HG03457 (cell line): ENCODE data around the gene VCP.

ENCODE experiments used
- ATAC-seq: cut with Tn5 transposase; IDR thresholded peaks from one replicate; pipeline ENCODE4 v1.9.1; 2021; ENCODE audit warnings: moderate number of reproducible peaks; ENCODE audit not compliant: unreplicated experiment

The VCP gene

GRCh38 chr9:35072461-35073278, at the start of gene VCP:
Gene VCP, minus strand, starts transcription at chr9:35072625. Its CDS starts 272 bp downstream, at chr9:35072353.
- peak; percentile 64 for ATAC-seq

GRCh38 chr9:35116898-35117551, 44.6 kb upstream of the VCP start:
- peak; percentile 39 for ATAC-seq

- no peak for ATAC-seq
These were observed 44.1 kb upstream of the VCP start for GRCh38 chr9:35116539-35116897.

GRCh38 chr9:35115680-35116538, 43.5 kb upstream of the VCP start, which contains the start of gene ATOSB:
Gene ATOSB, minus strand, starts transcription at chr9:35115862. Its CDS starts 7,588 bp downstream, at chr9:35108274.
- peak; percentile 50 for ATAC-seq

- no peak for ATAC-seq
These were observed 42.6 kb upstream of the VCP start for GRCh38 chr9:35114840-35115628.

- no peak for ATAC-seq
These were observed 41.9 kb upstream of the VCP start for GRCh38 chr9:35114113-35114839.

- no peak for ATAC-seq
These were observed 40.0 kb upstream of the VCP start for GRCh38 chr9:35112257-35113020.

- ATAC-seq, result peak; percentile 66
These were observed 38.8 kb upstream of the VCP start for GRCh38 chr9:35111001-35111933.

GRCh38 chr9:35110327-35110761, 37.9 kb upstream of the VCP start:
- no peak for ATAC-seq

GRCh38 chr9:35108946-35109575, 36.6 kb upstream of the VCP start:
- no peak for ATAC-seq

- no peak for ATAC-seq
These were observed 36.0 kb upstream of the VCP start for GRCh38 chr9:35108461-35108860.

- no peak for ATAC-seq
These were observed 35.2 kb upstream of the VCP start for GRCh38 chr9:35107297-35108290.

GRCh38 chr9:35106343-35106730, 33.9 kb upstream of the VCP start:
- ATAC-seq, result no peak

- ATAC-seq, result no peak
These were observed 33.3 kb upstream of the VCP start for GRCh38 chr9:35105571-35106342.

- no peak for ATAC-seq
These were observed 32.7 kb upstream of the VCP start for GRCh38 chr9:35105126-35105525.

- ATAC-seq, result no peak
These were observed 32.2 kb upstream of the VCP start for GRCh38 chr9:35104586-35104985.
